NCI-H69 (cell line): ENCODE measurements around the gene RERE.

Experiments used
- DNase-seq: peaks from one replicate; lab custom pipeline; 2025; lab: John Stamatoyannopoulos, UW

RERE gene

GRCh38 chr1:8404460-8405370 lies 412.7 kb downstream of the RERE start:
- DNase-seq = no peak

- no peak for DNase-seq
Observed at GRCh38 chr1:8402109-8402710, 415.2 kb downstream of the RERE start.

GRCh38 chr1:8398677-8399076 lies 418.8 kb downstream of the RERE start:
- no peak for DNase-seq

- no peak for DNase-seq
Observed at GRCh38 chr1:8398086-8398485, 419.4 kb downstream of the RERE start.

- DNase-seq = no peak
Observed at GRCh38 chr1:8397511-8397910, 419.9 kb downstream of the RERE start.

- no peak for DNase-seq
Observed at GRCh38 chr1:8396786-8397406, 420.5 kb downstream of the RERE start.

GRCh38 chr1:8396083-8396785 lies 421.2 kb downstream of the RERE start:
- no peak for DNase-seq

GRCh38 chr1:8395433-8395866 lies 422.0 kb downstream of the RERE start:
- DNase-seq = no peak

- DNase-seq = no peak
Observed at GRCh38 chr1:8394456-8395321, 422.8 kb downstream of the RERE start.

GRCh38 chr1:8392522-8392921 lies 424.9 kb downstream of the RERE start:
- DNase-seq = no peak

GRCh38 chr1:8390707-8391106 lies 426.7 kb downstream of the RERE start:
- no peak for DNase-seq

GRCh38 chr1:8389958-8390535 lies 427.4 kb downstream of the RERE start:
- no peak for DNase-seq

- DNase-seq = no peak
Observed at GRCh38 chr1:8388732-8389562, 428.5 kb downstream of the RERE start.

- DNase-seq = no peak
Observed at GRCh38 chr1:8386247-8386646, 431.2 kb downstream of the RERE start.

- DNase-seq = no peak
Observed at GRCh38 chr1:8384577-8384976, 432.9 kb downstream of the RERE start.

- DNase-seq = no peak
Observed at GRCh38 chr1:8384088-8384487, 433.4 kb downstream of the RERE start.

GRCh38 chr1:8382608-8383505 lies 434.6 kb downstream of the RERE start:
- DNase-seq = no peak

GRCh38 chr1:8382051-8382505 lies 435.4 kb downstream of the RERE start:
- peak; percentile 34 for DNase-seq

- DNase-seq = no peak
Observed at GRCh38 chr1:8381618-8382017, 435.8 kb downstream of the RERE start.
